Fibroblast of the aortic adventitia (primary cell): Measurements from ENCODE around the gene C17orf114.
"Not testable (repeated sequence)": the region's sequence is repeated elsewhere in the genome, so short reads cannot be mapped to it uniquely, and the experiment has no call there.

Source experiments
- DNase-seq: peaks from one replicate; pipeline ENCODE4 v3.0.0-alpha.2; 2010; ENCODE audit warnings: low read depth
- H3K4me3 ChIP-seq: 2 replicates; pipeline ENCODE4 v1.5.1; 2011; ENCODE audit warnings: low read depth, mild to moderate bottlenecking, control low read depth, low read length, moderate library complexity
- TF ChIP-seq, protein P1 (sequence below): IDR thresholded peaks from 2 replicates; pipeline ENCODE4 v1.5.1; 2011; ENCODE audit warnings: mild to moderate bottlenecking, low read length, control low read depth, inconsistent platforms; ENCODE audit not compliant: insufficient read depth

The C17orf114 gene

DNA sequence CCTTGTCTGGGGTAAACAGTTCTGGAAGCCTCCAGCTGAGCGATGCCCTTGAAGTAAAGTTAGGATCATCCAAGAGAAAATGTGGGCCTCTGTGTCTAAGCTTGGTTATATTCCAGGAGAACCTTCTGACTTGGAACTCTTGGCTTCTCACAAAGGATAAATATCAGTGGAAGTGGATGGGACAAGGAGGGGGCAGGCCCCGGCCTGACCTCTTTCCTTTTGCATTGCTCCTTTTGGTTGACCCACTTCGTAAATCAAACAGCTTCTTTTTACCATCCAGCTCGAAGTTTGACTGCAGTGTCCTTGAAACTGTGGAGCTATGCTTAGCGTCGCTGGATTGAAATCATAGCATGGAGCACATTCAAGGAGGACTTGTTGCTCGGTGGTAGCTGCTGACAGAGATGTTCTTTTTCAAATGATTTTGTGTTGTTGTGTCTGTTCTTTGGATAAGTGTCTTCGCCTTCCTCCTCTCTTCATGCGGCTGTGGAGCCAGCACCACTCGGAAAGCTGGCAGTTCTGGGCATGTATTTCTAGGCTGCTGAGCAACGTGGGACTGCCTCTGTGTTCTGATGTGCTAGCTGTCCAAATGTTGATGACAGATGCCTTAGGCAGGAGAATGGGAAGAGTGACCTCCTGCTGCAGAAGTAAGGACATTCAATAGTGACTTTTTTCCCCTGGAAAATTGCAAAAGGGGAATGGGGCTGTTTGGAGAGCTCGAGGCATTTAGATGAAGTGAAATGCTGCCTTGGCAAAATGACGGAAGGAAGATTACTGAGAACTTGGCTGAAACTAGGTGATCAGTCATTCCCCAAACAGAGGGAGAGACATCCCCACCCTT is 35.6 kb upstream of the C17orf114 start:
- TF ChIP-seq, protein P1, sequence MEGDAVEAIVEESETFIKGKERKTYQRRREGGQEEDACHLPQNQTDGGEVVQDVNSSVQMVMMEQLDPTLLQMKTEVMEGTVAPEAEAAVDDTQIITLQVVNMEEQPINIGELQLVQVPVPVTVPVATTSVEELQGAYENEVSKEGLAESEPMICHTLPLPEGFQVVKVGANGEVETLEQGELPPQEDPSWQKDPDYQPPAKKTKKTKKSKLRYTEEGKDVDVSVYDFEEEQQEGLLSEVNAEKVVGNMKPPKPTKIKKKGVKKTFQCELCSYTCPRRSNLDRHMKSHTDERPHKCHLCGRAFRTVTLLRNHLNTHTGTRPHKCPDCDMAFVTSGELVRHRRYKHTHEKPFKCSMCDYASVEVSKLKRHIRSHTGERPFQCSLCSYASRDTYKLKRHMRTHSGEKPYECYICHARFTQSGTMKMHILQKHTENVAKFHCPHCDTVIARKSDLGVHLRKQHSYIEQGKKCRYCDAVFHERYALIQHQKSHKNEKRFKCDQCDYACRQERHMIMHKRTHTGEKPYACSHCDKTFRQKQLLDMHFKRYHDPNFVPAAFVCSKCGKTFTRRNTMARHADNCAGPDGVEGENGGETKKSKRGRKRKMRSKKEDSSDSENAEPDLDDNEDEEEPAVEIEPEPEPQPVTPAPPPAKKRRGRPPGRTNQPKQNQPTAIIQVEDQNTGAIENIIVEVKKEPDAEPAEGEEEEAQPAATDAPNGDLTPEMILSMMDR = no peak
- no peak overlapping the region for H3K4me3 ChIP-seq
- DNase-seq = peak; percentile 26

DNA sequence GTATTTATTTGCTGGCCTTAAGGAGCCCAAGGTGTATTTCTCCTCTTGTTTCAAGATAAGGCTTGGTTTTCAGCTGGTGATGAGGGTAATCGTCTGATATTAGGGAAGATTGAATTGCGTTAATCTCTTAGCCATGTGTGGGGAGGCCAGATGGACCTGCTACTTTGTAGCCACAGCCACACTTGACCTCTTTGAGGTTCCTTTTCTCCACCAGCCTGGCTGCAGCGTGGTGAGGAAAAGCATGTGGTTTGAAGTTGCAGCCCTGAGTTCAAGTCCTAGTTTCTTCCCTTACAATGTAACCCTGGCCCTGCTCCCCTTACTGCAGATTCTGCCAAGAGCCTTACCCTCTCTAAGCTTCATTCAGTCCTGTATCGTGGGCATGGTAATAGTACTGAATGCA is 34.1 kb upstream of the C17orf114 start:
- TF ChIP-seq, protein P1 = no peak
- no peak overlapping the region for H3K4me3 ChIP-seq
- no peak for DNase-seq

DNA sequence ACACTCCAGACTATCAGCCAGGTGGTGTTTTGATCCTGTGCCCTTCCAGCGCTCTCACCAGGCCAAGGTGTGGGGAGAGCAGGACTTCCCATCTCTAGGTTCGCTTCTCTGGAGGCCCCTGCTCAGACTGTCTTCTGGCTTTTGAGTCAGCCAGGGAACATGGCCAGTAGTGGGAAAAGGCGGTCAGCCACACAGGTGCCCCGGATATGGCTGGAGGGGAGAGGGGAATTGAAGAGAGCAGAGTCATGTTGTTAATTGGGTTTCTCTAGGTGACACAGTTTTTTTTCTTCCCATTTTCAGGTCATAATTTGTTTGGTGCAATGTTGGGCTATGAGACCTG is 32.5 kb upstream of the C17orf114 start:
- TF ChIP-seq, protein P1 = no peak
- peak overlapping the region; percentile 90 for H3K4me3 ChIP-seq
- DNase-seq = no peak

DNA sequence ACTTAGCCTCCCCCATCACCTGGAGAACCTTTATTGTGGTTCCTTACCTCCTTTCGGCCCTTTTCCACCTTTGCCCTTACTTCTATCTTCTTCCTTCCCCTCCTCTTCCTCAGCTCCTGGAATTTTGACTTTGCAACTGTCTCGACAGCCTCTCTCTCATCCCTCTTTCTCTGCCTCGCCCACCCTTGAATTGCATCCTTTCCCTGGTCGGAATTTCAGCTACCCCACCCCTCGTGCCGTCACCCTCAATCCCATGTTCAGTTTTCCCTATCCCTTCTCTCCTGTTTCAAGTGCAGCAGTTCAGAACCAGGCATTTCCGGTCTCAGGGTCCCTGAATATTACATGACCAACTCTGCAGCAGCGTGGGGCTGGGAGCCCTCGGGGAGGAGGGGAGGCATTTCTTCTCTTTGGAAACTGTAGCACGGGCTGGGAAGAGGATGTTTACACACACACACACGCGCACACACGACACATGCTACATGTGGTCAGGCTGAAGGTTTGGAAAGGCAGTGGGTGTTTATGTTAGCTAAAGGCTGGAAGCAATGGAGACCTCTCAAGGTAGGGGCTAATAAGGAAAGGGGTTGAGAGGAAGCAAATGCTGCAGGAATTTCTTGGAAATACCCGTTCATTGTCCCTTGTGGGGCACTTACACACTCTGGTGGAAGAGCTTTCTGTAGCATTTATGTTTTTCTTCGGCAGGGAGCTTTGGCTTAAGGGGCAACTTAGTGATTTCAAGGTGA is 32.0 kb upstream of the C17orf114 start:
- TF ChIP-seq, protein P1 = no peak
- DNase-seq = peak; percentile 44
- peak overlapping the region; percentile 90 for H3K4me3 ChIP-seq

DNA sequence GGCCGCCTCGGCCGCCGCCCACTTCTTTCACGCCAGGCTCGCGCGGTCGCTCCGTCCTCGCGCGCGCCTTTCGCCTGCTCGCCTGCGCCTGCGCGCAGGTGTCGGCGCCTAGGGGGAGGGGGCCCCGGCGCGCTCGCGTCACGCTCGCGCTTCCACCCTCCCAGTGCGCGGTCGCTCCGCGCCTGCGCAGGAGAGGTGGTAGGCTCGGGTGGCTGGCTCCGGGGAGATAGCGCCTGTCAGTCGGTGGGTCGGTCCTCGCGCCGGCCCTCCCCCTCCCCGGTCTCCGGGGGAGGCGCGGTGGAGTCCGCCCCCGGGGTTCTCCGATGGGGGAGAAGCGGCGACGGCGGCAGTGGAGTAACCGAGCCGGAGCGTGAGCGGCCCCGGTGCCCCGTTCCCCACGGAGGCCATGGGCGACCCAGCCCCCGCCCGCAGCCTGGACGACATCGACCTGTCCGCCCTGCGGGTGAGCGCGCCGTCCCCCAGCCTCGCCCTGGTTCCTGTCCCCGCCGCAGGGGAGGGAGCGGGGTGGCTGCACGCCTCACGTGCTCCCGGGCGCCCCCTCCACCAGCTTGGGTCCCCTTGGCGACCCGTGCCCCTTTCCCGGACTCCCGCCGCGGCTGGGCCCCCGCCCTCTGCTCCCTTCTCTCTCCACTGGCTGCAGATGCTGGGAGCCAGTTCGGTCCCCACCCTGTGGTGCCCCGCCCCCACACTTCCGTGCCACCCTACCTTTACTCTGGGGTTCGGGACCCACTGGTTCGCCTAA is 31.2 kb upstream of the C17orf114 start, which contains the start of gene MINK1:
Gene MINK1 (plus strand): TSS at position 163 of the 763 bp plus-strand sequence. CDS start 244 bp downstream, at position 407.
- TF ChIP-seq, protein P1 = no peak
- DNase-seq = peak; percentile 91
- H3K4me3 ChIP-seq = peak within 1 kb of the TSS; percentile 90

DNA sequence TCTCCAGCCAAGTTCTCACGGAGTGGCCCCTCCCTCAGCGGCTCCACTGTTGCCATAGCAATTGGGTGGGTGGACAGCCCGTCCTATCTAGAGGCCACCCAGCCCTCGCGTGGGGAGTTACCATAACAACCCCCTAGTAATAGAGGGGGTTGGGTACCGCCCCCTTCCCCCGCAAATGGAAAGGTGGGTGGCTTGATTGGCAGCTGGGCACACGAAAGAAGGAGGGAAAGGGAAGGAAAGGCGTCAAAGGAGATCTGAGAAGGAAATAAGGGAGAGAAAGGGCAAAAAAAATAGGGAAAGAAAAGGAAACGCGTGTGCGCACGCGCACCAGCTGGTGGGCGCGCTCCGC is 30.7 kb upstream of the C17orf114 start:
- DNase-seq = not testable (repeated sequence)
- H3K4me3 ChIP-seq = peak overlapping the region; percentile 90

DNA sequence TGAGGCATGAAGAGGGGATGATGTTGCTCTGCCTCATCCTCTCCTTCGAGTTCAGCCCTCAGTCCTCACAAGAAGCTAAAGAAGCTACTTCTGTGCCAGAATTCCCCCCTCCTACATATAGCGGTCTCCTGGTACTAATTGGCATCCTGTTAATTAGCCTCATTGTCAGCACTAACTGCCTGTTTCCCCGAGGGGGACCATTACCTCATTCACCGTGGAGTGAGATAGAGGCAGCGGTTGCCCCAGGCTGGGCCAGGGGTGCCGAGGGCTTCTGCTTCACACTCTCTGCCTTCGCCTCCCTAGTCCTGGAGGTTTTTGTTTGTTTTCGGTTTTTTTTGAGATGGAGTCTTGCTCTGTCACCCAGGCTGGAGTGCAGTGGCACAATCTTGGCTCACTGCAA is 25.3 kb upstream of the C17orf114 start:
- TF ChIP-seq, protein P1 = no peak
- DNase-seq = no peak
- H3K4me3 ChIP-seq = no peak overlapping the region
